Measurements from ENCODE around the gene PANK2.
"Not testable (repeated sequence)": the region's sequence is repeated elsewhere in the genome, so short reads cannot be mapped to it uniquely, and the experiment has no call there.

PANK2 gene

DNA sequence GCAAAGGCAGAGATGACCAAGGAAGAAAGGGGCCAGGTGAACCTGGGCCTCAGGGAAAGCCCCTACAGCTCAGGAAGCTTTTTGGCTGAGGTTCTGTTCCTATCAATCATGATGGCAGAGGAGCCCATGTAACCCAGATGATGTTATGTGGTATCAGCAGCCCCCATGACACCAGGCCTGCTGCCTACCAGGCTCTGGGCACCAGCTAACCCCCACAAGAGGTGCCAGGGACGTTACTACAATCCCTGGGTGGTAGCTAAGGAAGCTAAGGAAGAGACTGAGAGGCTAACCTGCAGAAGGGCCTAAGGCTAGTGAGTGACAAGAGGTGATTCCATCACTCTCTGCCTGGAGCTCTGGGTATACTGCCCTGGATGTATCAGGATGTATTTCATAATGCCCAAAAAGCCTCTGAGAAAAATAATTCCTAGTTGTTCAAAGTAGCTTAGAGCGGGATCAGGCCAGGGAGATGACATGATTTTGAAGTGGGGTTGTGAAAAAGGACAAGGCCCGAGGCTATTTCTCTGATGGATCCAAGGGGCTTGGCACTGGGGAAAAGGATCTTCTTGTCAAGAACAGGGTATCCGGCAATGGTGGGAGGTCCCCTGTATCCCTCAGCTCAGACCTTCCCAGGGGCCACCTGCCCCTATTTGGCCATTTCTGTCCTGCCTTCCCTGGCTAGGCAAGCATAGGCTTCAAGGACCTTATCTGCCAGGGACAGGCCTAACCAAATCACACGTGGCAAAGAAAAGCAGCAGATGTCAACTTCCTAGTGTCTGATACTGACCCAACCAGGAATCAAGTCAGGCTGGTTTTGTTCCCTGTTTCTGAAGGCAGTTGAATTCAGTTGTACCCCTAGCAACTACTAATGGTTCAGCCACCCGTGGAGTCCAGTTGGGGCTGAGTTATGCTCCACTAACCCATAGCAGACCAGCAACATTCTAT, 41.3 kb downstream of the PANK2 start:
- peak; percentile 96 for DNase-seq

DNA sequence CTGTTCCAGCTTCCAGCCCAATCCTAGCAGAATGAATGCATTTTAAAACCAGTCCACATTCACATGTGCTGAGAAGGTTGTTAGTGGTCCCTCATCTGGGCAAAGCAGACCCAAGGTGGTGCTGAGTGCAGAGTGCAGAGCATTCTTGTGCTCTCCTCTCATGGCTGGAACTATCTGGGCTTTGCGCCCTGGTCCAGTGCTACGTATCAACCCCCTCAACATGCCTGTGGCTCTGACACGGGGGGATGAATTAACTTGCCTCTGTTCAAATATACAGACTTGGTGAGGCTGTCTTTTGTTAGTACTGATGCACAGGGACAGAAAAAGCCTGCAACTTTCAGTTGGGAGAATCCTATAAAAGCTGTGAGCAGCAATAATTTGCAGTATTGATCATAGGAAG, 42.5 kb downstream of the PANK2 start:
- peak; percentile 22 for DNase-seq

DNA sequence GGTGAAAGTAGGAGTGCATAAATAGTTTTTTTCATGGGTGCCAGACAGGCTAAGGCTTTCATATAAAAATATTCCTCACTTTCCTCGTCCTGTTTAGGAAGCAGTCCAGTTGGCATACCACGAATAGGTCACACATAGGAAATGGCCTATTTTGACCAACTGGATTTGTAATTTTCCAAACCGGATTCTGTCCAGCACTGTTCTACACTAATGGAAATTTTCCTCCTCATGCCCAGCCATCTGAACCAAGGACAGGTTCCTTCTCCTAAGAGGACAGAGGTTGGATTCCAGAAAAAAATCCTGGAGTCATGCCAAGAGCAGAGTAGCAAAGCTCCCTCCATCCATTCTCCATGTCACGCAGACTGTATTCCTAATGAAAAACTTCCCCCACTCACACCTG, 43.1 kb downstream of the PANK2 start:
- no peak for DNase-seq

DNA sequence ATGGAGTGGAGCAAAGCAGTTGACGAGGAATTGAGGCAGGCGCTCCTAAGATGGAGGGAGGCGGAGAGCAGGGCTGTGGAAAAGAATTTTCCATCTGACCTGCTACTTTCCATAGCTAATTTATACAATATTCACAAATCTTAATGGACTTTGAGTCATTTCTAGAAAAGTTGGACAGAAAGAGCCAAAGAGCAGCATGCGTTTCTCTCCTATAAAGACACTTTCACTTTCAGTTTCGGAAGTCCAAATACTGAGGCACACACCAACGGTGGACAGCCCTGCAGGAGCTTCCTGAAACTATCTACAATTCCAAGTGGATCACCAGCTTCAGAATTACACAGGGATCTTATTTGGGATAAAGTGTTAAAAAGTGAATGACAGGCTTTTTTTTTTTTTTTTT, 43.5 kb downstream of the PANK2 start:
- DNase-seq: peak; percentile 43

DNA sequence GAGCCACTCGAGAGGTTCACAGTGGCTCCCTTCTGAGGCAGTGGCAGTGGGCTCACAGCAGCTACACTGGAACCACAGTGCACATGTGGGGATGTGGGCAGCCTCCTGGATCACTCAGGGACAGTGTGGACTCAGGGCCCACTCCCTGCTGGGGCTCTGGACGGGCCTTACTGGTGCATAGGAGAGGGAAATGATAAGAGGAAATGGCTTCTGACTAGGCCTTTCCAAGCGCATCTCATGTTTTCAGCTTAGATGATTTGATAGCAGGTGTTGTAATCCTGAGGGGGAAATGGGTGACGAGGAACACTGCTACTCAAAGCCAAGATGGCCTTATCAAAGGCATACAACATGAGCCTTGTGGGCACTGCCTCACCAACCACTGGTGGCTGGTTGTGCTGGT, 44.0 kb downstream of the PANK2 start:
- peak; percentile 76 for DNase-seq

DNA sequence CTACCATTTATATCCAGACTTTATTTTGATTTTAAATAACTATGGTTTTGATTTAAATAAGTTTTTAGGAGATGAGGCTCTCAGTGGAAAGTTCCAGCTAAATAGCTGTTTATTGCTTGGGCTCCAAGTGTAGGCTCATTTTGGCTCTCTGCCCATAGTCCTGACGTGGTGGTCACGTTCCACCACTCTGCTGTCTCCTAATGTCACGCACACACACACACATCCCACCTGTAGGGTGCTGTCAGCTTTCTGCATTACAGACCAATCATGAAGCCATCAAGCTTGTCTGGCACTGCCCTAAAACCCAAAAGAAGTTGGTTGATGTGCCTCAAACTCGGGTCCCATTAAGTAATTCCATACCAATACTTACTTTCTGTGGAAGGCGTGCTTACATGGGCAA, 45.4 kb downstream of the PANK2 start:
- no peak for DNase-seq

DNA sequence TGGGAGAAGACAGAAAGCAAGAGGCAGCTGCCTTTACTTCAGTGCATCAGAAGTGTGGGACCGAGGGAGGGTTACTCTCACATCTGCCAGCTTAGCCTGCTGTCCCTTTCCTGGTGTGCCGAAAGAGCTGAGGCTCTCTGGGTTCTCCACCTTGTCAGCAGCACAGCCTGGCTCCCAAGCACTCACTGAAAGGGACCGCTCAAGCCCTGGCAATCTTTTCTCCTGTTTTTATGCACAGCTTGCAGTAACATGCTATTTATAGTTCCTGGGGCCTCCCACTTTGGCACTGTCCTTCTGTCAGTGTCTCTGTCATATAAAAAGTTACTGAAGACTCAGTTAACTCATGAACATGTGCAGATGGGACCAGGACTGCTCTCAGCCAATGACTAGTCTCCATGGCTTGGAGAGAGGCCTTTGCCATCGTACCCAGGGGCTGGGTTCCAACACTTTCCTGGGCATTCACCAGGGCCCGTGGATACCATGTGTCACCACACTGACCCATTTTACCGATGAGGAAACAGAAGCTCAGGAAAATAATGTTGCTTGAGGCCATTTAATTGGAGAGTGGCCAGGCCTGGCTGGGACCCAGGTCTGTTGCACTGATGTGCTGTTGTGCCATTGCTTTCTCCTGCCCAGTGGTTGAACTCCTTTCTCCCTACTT, 46.2 kb downstream of the PANK2 start:
- DNase-seq: no peak

DNA sequence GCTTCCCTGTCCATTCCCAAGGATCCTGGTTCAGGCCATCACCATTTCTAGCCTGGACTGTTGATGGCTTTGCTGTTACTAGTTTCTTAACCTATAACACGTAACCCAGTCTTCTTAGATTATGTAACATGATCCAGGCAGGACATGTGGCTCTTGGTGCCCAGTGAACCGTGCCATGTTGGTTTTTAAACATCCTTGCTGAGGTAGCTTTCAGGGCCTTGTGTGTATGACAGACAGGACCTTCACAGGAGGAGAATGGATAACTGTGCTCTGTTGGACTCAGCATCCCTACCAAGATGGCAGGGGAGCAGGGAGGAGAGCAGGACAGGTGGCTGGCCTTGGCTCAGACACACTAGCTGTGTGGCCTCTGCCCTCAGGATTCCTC, 46.8 kb downstream of the PANK2 start:
- DNase-seq: no peak

DNA sequence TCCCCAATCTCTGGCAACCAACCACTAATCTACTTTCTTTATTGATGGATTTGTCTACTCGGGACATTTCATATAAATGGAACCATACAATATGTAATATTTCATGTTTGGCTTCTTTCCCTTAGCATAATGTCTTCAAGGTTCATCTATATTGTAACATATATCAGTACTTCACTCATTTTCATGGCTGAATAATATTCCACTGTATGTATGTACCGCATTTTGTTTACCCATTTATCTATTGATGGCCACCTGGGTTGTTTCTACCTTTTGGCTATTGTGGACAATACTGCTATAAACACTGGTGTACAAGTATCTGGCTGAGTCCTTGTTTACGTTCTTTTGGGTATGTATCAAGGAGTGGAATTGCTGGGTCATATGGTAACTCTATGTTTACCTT, 48.4 kb downstream of the PANK2 start:
- no peak for DNase-seq

DNA sequence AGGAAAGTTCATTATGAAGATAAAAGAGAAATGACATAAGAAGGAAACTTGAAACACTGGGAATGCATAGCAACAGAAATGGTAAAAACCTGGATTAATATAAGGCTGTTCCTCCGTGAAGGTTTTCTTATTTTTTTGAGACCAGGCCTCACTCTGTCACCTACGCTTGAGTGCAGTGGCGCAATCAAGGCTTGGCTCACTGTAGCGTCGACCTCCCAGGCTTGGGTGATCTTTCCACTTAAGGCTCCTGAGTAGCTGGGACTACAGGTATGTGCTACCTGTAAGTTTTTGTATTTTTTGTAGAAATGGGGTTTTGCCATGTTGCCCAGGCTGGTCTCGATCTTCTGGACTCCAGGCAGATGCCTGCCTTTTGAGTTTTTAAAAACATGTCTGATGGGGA, 51.7 kb downstream of the PANK2 start:
- no peak for DNase-seq

DNA sequence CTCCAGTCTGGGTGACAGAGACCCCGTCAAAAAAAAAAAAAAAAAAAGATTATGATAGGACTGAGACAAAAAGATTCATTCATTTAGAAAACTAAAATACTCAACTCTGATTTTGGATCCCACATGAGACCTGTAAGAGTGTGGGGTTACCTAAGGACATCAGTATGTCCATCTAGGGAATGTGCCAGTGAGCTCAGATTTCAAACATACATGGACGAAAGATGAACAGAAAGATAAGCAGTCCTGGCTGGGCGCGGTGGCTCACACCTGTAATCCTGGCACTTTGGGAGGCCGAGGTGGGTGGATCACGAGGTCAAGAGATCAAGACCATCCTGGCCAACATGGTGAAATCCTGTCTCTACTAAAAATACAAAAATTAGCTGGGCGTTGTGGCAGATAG, 57.5 kb downstream of the PANK2 start:
- DNase-seq: not testable (repeated sequence)

DNA sequence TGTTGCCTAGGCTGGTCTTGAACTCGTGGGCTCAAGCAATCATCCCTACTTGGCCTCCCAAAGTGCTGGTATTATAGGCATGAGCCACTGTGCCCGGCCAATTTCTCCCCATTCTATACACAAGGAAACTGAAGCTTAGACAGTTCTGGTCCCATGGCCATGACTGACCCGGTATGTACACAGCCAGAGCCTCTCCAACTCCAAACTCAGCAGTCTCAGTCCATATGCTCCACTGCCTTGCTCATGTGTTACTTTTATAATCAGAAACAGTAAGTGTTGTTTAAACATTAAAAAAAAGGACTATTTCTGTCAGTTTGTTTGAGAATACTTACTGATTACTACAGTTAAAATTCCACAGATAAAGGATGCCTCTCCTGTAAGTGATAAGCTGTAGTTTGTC, 75.5 kb downstream of the PANK2 start:
- DNase-seq: no peak

DNA sequence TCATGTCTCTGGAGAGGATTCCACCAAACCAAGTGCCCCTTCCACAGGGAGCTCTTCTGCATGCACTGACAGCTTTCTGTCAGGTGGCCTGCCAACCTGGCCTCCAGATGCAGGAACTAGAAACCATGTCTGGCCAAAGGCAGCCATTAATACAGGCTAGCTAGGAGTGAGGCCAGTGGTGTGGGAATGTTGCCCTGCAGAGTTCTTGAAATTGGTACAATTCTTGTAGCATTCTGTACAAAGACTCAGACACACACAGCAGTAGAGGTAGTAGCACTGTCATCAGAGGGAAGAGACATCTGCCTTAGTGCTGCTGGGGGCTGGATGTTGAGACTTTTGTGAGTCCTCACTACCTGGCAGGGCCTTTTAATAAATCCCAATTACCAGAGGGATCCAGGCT, 77.4 kb downstream of the PANK2 start:
- no peak for DNase-seq

DNA sequence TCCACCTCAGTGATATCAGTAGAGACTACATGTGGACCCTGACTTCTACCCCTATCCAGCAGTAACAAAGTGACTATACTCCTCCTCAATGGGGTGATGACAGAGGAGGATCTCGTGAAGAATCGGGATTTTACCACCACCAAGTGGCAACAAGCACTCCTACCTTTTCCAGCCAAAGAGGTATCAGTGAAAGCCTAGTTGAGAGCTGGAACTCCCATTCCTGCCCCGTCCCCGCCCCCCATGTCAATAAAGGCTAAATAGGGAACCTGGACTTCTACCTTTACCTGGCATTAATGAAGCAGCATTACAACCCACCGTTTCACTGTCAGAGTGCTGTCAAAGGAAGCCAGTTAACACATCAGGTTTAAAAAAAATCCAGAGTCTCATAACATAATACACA, 80.8 kb downstream of the PANK2 start:
- DNase-seq: no peak

DNA sequence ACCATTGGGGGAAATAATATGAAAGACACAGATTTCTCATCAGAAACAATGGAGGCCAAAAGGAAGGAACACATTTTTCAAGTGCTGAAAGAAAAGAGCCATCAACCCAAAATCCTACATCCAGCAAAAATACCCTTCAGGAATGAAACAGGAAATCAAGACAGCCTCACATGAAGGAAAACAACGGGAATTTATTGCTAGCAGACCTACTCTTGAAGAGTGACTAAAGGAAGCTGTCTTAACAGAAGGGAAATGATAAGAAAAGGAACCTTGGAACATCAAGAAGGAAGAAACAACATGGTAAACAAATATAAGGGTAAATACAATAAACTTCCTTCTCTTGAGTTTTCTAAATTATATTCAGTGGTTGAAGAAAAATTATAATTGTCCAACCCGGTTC, 82.0 kb downstream of the PANK2 start:
- no peak for DNase-seq

DNA sequence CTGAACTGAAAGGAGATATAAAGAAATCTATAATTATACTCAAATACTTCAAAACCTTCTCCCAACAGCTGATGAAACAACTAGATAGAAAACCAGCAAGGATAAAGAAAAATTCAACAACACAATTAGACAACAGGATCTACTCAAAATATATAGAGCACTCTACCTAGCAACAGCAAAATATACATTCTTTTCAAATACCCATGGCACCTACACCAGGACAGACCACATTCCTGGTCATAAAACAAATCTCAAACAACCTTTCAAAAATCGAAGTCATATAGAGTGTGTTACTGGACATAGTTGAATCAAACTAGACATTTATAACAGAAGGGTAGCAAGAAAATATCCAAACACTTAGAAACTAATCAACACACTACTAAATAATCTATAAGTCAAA, 83.0 kb downstream of the PANK2 start:
- DNase-seq: no peak

DNA sequence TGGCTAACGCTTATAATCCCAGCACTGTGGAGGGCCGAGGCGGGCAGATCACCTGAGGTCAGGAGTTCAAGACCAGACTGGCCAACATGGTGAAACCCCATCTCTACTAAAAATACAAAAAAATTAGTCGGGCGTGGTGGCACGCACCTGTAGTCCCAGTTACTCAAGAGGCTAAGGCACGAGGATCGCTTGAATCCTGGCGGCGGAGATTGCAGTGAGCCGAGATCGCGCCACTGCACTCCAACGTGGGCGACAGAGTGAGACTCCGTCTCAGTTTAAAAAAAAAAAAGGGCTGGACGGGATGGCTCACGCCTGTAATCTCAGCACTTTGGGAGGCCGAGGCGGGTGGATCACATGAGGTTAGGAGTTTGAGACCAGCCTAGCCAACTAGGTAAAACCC, 83.4 kb downstream of the PANK2 start:
- not testable (repeated sequence) for DNase-seq

DNA sequence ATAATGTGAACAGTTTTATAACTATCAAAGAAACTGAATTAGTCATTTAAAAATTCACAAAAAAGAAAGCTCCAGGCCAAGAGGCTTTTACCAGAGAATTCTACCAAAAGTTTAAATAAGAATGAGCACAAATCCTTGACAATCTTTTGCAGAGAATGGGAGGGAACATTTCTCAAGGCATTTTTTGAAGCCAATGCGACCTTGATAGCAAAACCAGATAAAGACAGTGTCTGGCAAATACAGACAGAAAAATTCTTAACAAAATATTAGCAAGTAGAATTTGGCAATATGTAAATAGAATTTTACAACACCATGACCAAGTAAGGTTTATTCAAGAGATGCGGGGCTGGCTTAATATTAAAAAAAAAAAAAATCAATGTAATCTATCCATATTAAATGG, 84.5 kb downstream of the PANK2 start:
- no peak for DNase-seq

DNA sequence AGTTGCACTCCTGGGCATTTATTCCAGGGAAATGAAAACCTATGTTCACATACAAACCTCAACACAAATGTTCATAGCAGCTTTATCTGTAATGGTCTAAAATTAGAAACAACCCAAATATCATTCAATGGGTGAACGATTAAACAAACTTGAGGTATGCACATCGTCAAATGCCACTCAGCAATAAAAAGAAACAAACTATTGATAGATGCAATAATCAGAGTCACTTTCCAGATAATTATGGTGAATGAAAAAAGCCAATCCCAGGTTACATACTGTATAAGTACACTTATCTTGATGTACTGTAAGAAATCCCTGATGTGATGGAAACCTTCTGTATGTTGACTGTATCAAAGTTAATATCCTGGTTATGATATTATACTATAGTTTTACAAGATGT, 87.3 kb downstream of the PANK2 start:
- no peak for DNase-seq
